Measurements from ENCODE around the gene TTLL10.

GRCh38 chr1:1181129-1181937, 7.7 kb downstream of the TTLL10 start:
- TF ChIP-seq POLR2AphosphoS5 (IDR thresholded peaks at IDR 0.05; ENCODE audit: low read depth) (no peak), CTCF (IDR thresholded peaks at IDR 0.05; ENCODE audit: insufficient read depth, low read length) (no peak), REST (IDR thresholded peaks at IDR 0.05; ENCODE audit: insufficient replicate concordance, low read depth) (no peak)

All from HL-60 (cell line).